MM.1S (cell line): ENCODE measurements around the gene KLHDC1.

ENCODE experiments used
- DNase-seq: peaks from one replicate; pipeline ENCODE4 v3.0.0-alpha.2; 2015
- H2AFZ ChIP-seq: fragments of 300-600 bp; sonication (generic); 2 replicates; pipeline ENCODE4 v1.6.0; 2016; ENCODE audit warnings: antibody characterized with exemption, low read length
- H3F3A ChIP-seq: fragments of 300-600 bp; sonication (generic); 2 replicates; pipeline ENCODE4 v1.6.1; 2016; ENCODE audit warnings: mild to moderate bottlenecking, antibody characterized with exemption, low read length, moderate library complexity, mixed read lengths; ENCODE audit not compliant: insufficient read depth
- H3K27ac ChIP-seq: fragments of 300-600 bp; sonication (generic); 2 replicates; pipeline ENCODE4 v1.5.1; 2016; ENCODE audit warnings: mild to moderate bottlenecking, low read length
- H3K27me3 ChIP-seq: fragments of 300-600 bp; sonication (generic); replicated peaks from 2 replicates; pipeline ENCODE4 v1.6.0; 2016; ENCODE audit warnings: low read length; ENCODE audit not compliant: insufficient read depth
- H3K36me3 ChIP-seq: fragments of 300-600 bp; sonication (generic); replicated peaks from 2 replicates; pipeline ENCODE4 v1.6.1; 2016; ENCODE audit warnings: mild to moderate bottlenecking, low read length, mixed read lengths; ENCODE audit not compliant: insufficient read depth
- H3K4me1 ChIP-seq: fragments of 300-600 bp; sonication (generic); 2 replicates; pipeline ENCODE4 v1.6.1; 2016; ENCODE audit warnings: low read length, mixed read lengths
- H3K4me2 ChIP-seq: fragments of 300-600 bp; sonication (generic); 2 replicates; pipeline ENCODE4 v1.6.0; 2016; ENCODE audit warnings: low read depth, low read length
- H3K4me3 ChIP-seq: fragments of 300-600 bp; sonication (generic); 2 replicates; pipeline ENCODE4 v1.5.1; 2016; ENCODE audit warnings: low read length, mixed read lengths
- H3K79me2 ChIP-seq: fragments of 300-600 bp; sonication (generic); 2 replicates; pipeline ENCODE4 v1.6.1; 2016; ENCODE audit warnings: mixed run types, low read length, mixed read lengths
- H3K9ac ChIP-seq: fragments of 300-600 bp; sonication (generic); 2 replicates; pipeline ENCODE4 v1.6.1; 2016; ENCODE audit warnings: low read length, mixed read lengths
- H3K9me2 ChIP-seq: fragments of 300-600 bp; sonication (generic); replicated peaks from 2 replicates; pipeline ENCODE4 v1.6.1; 2016; ENCODE audit warnings: mild to moderate bottlenecking, low read length, mixed read lengths; ENCODE audit not compliant: insufficient read depth
- H3K9me3 ChIP-seq: fragments of 300-600 bp; sonication (generic); replicated peaks from 2 replicates; pipeline ENCODE4 v1.6.1; 2016; ENCODE audit warnings: mild to moderate bottlenecking, low read length, mixed read lengths; ENCODE audit not compliant: insufficient read depth
- H4K20me1 ChIP-seq: fragments of 300-600 bp; sonication (generic); 2 replicates; pipeline ENCODE4 v1.6.1; 2016; ENCODE audit warnings: mild to moderate bottlenecking, low read length, moderate library complexity, mixed read lengths; ENCODE audit not compliant: insufficient read depth
- EZH2 ChIP-seq: fragments of 300-600 bp; sonication (generic); optimal IDR thresholded peaks from 2 replicates; pipeline ENCODE3; 2017; ENCODE audit warnings: low read depth, mild to moderate bottlenecking, antibody characterized with exemption, low read length, mixed read lengths
- EZH2phosphoT487 ChIP-seq: fragments of 300-600 bp; sonication (generic); IDR thresholded peaks from 2 replicates; pipeline ENCODE4 v1.6.1; 2018; ENCODE audit warnings: antibody characterized with exemption, low read length
- TF ChIP-seq, protein P1 (sequence below): fragments of 300-600 bp; sonication (generic); IDR thresholded peaks from 2 replicates; pipeline ENCODE4 v1.5.1; 2016; ENCODE audit warnings: antibody characterized with exemption, low read length, mixed read lengths

KLHDC1 gene

GRCh38 chr14:49796025-49796424 lies 103.1 kb downstream of the KLHDC1 start:
- H3K4me1 ChIP-seq: no peaks in the 10 kb centered on the region
- DNase-seq: no peak
- H3K27me3 ChIP-seq: no peaks in the 10 kb centered on the region
- no peak overlapping the region for H3K4me2 ChIP-seq
- no peak overlapping the region for H3K9ac ChIP-seq
- no peaks in the 10 kb centered on the region for H3K9me3 ChIP-seq
- H2AFZ ChIP-seq: no peak overlapping the region
- no peaks in the 10 kb centered on the region for H3F3A ChIP-seq
- H4K20me1 ChIP-seq: no peaks in the 10 kb centered on the region
- H3K4me3 ChIP-seq: no peak overlapping the region
- no peaks in the 10 kb centered on the region for H3K9me2 ChIP-seq
- no peaks in the 10 kb centered on the region for H3K36me3 ChIP-seq
- TF ChIP-seq EZH2phosphoT487 (no peak), EZH2 (no peak)
- TF ChIP-seq, protein P1, sequence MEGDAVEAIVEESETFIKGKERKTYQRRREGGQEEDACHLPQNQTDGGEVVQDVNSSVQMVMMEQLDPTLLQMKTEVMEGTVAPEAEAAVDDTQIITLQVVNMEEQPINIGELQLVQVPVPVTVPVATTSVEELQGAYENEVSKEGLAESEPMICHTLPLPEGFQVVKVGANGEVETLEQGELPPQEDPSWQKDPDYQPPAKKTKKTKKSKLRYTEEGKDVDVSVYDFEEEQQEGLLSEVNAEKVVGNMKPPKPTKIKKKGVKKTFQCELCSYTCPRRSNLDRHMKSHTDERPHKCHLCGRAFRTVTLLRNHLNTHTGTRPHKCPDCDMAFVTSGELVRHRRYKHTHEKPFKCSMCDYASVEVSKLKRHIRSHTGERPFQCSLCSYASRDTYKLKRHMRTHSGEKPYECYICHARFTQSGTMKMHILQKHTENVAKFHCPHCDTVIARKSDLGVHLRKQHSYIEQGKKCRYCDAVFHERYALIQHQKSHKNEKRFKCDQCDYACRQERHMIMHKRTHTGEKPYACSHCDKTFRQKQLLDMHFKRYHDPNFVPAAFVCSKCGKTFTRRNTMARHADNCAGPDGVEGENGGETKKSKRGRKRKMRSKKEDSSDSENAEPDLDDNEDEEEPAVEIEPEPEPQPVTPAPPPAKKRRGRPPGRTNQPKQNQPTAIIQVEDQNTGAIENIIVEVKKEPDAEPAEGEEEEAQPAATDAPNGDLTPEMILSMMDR: no peak
- H3K79me2 ChIP-seq: no peaks in the 10 kb centered on the region
- H3K27ac ChIP-seq: no peak overlapping the region
